HL-60/S4 treated with retinoic acid at 250 ng/mL for 4 days and 3 days (cell line): Measurements from ENCODE around the gene RADIL.

Experiments
- in situ Hi-C: fragments of 300-500 bp; cut with MboI; formaldehyde crosslinking; loops from 2 replicates; pipeline ENCODE4 v1.7.0; 2022; ENCODE audit warnings: low sequenced_read_pairs

The RADIL gene

DNA sequence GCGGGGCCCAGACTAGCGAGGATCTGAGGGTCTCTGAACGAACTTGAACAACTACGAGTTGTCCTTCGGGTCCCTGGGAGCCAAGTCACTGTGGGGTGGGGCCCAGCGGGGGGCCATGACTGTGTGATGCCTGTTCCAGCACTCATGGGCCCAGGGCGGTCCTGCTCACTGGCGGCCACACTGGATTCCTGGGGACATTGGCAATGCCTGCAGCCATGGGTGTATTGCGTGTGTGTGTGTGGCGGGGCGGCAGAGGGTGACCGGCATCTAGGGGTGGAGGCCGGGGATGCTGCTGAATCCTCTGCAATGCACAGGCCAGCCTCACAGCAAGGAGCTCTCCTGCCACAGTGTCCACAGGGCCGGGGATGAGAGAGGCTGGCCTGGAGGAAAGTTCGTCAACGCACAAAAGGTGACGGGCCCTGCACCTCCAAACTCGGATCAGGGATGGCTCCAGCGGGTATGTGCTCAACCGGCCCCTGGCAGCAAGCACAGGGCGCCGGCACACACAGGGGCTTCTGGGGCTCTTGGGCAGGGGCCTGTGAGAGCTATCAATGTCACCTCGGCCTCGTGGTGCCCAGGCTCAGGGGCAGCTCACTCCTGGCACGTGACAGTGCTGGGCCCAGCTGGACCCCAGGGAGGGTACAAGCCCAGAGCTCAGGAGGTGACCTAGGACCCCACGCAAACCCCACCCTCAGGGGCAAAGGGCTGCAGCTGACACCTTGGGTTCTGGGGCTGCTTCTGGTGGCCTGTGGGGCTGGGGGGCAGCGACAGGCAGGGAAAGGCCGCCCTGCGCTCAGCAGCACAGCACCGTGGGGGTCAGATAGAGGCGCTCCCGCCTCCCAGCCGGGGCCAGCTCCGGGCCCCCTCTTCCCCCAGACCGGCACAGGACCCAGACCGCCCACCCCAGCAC is 49.6 kb downstream of the RADIL start:
- in situ Hi-C loops: no loop called here

DNA sequence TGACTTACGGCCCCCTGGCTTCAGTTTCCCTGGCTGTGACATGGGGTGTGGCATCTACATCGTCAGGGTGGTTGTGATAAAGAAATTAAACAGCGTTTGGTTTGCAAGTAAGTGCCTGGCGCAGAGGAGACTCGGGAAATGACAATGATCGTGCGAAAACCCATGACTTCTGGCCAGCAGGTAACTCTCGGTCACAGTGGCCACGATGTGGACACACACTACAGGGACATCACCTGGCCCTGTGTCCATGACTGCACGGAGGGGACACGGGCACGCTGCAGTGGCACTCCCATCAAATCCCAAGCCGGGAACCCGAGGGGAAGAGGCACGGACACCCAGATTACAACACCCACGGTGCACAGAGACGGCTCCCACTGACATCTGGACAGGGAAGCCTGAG is 50.3 kb downstream of the RADIL start:
- in situ Hi-C loops: no loop called here

DNA sequence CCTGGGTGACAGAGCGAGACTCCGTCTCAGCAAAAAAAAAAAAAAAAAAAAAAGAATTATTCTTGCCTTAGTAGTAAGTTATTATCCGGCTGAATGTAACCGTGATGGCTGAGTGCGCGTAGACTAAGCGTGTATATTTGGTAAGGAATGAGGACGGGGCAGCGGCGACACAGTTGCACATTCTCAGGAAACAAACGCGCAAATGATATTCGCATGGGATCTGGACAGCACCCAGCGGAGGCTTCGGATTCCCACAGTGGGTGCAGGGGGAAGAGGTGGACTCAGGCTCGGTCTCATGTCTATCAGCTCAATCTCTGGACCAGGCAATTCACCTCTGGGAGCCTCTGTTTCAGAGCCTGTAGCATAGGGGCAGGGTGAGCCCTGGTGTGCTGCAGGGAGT is 50.8 kb downstream of the RADIL start:
- in situ Hi-C loops: no loop called here

DNA sequence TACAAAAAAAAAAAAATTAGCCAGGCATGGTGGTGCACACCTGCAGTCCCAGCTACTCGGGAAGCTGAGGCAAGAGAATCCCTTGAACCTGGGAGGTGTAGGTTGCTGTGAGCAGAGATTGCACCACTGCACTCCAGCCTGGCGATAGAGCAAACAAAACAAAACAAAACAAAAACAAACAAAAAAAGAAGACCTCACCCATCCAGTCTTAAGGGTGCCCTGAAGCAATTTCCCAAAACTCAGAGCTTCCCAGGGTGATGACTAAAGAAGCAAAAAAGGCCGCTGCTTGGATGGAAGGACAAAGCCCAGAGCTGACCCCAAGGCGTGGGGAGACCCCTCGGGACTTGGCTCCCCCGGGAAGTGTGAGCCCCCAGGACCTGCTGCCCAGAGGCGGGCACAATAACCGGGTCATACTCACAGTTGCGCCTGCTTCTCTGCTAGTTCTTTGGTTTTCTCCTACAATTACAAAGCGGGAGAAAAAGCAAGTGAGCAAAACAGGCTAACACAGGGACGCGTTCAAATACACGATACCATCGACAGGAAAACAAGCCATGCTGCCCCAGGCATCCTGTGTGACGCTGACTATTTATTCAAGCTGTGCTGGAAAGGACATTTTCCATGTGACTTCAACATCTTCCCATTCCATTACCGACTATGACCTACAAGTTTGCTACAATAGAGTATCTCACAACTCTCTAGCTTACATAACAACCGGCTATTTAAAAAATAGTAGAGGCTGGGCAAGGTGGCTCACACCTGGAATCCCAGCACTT is 51.6 kb downstream of the RADIL start:
- in situ Hi-C loops: no loop called here

DNA sequence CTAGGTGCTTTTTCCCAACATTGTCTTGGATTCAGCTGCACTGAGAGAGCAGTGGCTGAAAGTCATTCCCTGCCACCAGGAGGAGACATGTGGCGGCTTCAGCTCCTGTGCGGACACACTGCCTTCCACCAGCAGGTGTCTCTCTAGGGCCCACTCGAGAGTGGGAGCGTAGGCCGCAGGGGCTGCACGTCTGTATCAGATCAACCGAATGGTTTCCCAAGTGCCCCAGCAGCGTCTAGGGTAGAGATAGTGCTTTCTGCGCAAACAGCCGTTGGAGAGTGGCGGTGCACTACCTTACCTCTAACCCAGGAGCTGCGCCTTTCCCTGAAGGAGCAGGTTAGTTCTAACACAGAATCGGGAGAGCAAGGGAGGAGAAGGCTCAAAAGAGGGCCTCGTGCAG is 53.3 kb downstream of the RADIL start:
- in situ Hi-C loops: no loop called here

- in situ Hi-C loops: no loop called here
These were observed 54.7 kb downstream of the RADIL start for GRCh38 chr7:4828720-4829383.

DNA sequence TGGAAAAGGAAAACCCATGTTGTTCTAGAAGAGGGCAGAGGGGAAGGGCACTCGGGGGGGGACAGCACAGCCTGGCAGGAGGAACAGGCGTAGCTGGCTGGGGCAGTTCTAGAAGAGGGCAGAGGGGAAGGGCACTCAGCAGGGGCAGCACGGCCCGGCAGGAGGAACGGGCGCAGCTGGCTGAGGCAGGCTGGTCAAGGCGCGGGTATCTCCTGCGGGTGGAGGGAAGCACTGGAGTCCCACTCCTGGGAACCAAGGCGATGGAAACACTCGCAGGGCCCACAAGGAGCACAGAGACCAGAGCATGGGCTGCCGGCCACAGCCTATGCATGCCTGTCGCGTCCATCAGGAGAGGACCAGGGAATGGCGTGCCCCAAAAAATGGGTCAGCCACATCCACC is 58.4 kb downstream of the RADIL start:
- in situ Hi-C loops: no loop called here

DNA sequence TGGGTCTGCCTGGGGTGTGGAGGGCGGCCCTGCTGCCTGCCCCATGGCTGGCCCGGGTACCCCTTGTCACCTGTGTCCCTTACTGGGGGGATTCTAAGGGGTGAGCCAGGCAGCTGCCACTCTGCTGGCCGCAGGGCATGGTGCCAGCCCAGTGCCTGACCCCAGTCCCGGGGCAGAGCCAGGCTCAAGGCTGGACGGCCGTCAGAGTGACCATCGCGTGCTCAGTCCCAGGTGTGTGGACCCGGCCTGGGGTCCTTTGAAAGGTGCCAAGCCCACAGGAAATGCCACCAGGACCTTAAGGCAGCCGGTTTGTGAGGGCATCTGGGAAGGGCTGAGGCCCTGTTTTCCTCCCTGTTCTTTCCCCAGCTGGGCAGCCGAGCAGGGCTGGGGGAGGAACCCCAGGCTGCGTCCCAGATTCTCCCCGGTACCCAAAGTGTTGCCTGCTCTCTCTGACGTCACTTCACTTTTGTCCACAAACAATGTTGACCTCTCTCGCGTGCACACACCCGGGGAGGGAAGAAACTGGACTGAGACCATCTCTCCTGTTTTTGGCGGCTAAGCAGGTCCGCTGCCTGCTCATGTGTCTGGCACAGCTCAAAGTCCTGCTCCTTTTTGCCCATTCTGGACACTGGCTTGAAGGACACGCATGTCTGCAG is 59.3 kb downstream of the RADIL start:
- in situ Hi-C loops: loop anchor here (25.0 kb wide), 1 partner anchor 263 kb away; no protein-coding TSS in a partner anchor

DNA sequence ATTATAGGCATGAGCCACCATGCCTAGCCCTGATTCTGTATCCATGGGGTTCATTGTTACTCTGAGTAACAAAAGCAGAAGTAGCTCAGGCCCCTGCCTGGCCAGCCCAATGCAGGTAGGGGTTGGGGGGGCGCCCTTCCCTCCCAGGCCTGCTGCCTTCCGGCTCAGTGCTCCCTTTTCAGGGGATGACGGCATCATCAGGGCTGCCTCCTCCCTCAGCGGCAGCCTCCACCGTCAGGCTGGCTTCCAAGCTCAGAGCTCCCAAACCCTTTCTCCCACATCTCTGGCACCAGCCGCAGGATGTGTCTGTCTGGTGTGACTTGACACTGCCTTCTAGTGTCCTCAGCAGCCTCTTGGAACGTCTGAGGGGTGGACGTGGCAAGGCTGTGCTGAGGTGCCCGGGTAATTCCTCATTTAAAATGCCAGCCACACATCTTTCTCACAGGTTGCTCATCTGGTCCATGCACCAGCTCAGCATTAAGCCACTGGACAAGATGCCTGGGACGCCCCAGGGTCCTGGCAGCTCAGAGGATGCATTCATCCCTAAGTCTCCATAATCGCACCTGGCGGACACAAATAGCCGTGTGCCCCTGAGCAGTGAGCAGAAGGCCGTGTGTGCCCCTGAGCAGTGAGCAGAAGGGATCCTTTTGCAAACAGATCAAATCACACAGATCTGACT is 59.9 kb downstream of the RADIL start:
- in situ Hi-C loops: loop anchor here (25.0 kb wide), 1 partner anchor 264 kb away; no protein-coding TSS in a partner anchor

DNA sequence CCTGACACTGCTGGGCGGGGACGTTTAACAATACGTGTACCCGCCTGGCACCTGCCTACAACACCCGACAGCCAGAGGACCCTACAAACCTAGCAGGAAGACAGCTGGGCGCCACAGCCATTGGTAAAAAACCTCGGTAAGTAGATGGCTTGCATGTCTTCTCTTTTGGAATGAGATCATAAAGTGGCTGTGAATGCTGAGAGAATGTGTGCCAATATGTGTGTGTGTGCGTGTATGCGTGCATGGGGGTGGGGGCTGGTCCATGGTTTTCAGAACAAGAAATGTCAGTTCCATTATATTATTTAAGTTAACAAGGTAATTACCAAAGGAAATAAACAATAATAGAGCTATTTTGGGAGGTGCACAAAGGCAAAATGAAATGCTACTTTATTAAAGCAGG is 60.8 kb downstream of the RADIL start:
- in situ Hi-C loops: loop anchor here (25.0 kb wide), 1 partner anchor 265 kb away; no protein-coding TSS in a partner anchor

GRCh38 chr7:4820967-4821471 is 62.5 kb downstream of the RADIL start:
- in situ Hi-C loops: loop anchor here (25.0 kb wide), 1 partner anchor 266 kb away; no protein-coding TSS in a partner anchor

DNA sequence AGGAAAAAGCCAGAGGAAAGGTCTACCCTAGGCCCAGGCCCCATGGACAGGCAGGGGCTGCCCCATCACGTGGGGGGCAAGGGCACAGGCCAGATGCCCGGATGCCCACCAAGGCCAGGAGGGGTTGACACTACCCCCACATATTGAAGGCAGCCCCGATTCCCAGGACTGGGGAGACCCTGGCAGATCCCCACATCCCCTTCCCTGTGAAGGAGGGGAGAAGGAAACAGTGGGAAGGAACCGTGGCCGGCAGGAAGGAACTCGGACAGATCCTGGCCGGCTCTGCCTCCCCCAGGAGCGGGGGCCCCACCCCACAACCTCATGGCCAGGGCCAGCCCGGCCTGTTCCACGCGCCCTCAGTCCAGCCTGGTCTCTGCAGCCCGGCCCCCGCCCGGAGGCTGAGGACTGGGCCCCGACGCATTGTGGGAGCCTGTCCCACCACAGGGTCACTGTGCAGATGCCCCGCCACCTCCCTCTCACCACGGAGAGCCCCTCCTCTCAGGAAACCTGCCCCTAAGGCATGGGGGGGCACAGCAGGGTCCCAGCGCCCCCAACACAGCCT is 63.0 kb downstream of the RADIL start:
- in situ Hi-C loops: loop anchor here (25.0 kb wide), 1 partner anchor 267 kb away; no protein-coding TSS in a partner anchor

- in situ Hi-C loops: loop anchor here (25.0 kb wide), 1 partner anchor 268 kb away; no protein-coding TSS in a partner anchor
These were observed 63.7 kb downstream of the RADIL start for GRCh38 chr7:4819560-4820404.

DNA sequence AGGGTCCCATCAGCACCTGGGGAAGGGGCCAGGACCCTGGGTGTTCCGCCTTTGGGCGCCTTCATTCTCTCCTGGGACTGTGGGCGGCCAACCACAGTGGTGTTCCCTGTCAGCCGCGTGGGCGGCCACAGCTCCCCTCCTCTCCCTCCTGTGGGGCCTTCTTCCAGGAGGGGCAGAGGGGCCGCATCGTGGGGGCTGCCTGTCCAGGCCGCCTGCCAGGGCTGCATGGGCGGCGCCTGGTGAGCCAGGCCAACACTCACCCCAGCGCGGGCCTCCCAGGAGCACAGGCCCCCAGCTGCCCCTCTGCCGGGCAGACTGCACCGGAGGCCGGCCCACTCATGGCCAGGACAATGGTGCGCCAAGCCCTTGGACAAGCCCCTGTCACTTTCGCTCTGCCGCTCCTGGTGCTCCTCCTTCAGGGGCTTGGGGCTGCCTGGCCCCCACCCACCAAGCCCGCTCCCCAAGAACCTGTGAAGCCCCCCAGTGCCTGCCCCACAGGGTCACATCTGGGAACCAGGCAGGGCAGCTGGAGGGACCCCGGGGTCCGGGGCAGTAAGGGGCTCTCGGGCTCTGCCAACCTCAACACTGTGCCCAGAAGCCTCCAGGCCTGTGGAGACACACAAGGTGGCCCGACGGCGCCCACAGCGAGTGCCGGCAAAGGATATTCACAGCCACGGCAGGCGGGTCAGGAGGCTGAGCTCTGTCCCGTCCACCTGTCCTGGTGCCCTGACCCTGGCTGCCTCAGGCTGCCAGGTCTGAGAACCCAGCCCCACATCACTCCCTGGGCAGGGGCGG is 65.3 kb downstream of the RADIL start:
- in situ Hi-C loops: loop anchor here (25.0 kb wide), 1 partner anchor 269 kb away; no protein-coding TSS in a partner anchor

- in situ Hi-C loops: loop anchor here (25.0 kb wide), 1 partner anchor 270 kb away; no protein-coding TSS in a partner anchor
These were observed 66.2 kb downstream of the RADIL start for GRCh38 chr7:4817178-4817901.

GRCh38 chr7:4816419-4817080 is 67.0 kb downstream of the RADIL start:
- in situ Hi-C loops: loop anchor here (25.0 kb wide), 1 partner anchor 271 kb away; no protein-coding TSS in a partner anchor
